PFSK-1 (cell line): Measurements from ENCODE around the gene AP4B1.

Source experiments
- POLR2AphosphoS5 ChIP-seq: IDR thresholded peaks from 2 replicates; pipeline ENCODE4 v1.6.1; 2012; ENCODE audit warnings: low read depth, mild to moderate bottlenecking, control low read depth, low read length, moderate library complexity
- REST ChIP-seq, 2 experiments: IDR thresholded peaks; 2 replicates each; pipeline versions ENCODE4 v1.6.1 to v1.8.0; 2011 to 2012; ENCODE audit warnings: low read depth in 2 of 2, low read length in 2 of 2, control low read depth in 1 of 2, inconsistent platforms in 1 of 2, mild to moderate bottlenecking in 1 of 2, moderate library complexity in 1 of 2; ENCODE audit not compliant: insufficient read depth in 1 of 2
- SIN3A ChIP-seq: IDR thresholded peaks from 2 replicates; pipeline ENCODE4 v1.6.1; 2012; ENCODE audit warnings: mild to moderate bottlenecking, low read length, moderate library complexity, borderline replicate concordance; ENCODE audit not compliant: insufficient read depth
- TAF1 ChIP-seq: IDR thresholded peaks from 2 replicates; pipeline ENCODE4 v1.6.1; 2012; ENCODE audit warnings: low read length, control low read depth, borderline replicate concordance; ENCODE audit not compliant: insufficient read depth

GRCh38 chr1:113913887-113914664 is 9.5 kb upstream of the AP4B1 start:
- TF ChIP-seq POLR2AphosphoS5: no peak
- no peak for TF ChIP-seq TAF1
- no peak for TF ChIP-seq REST (IDR thresholded peaks at IDR 0.05; ENCODE audit: insufficient read depth in 1 of 2, low read depth in 2 of 2, low read length in 2 of 2)
- no peak for TF ChIP-seq SIN3A
